Testis (tissue), 2 donors: ENCODE results near the gene ARHGEF10L.

Source experiments
- POLR2A ChIP-seq: fragments of 450-650 bp; IDR thresholded peaks from one replicate; pipeline ENCODE4 v1.6.1; 2017; ENCODE audit warnings: antibody characterized with exemption, mild to moderate bottlenecking, moderate library complexity
- TF ChIP-seq, protein P1 (sequence below), 3 experiments: fragments of 450-650 bp in 2 of 3; fragments of 200-600 bp in 1 of 3; sonication (generic) in 1 of 3; IDR thresholded peaks; one replicate each; pipeline ENCODE4 v1.5.1; 2016 to 2019; ENCODE audit warnings: antibody characterized with exemption in 3 of 3, mild to moderate bottlenecking in 2 of 3, moderate library complexity in 1 of 3

GRCh38 chr1:17566417-17566816 is 26.9 kb downstream of the ARHGEF10L start:
- TF ChIP-seq, protein P1, sequence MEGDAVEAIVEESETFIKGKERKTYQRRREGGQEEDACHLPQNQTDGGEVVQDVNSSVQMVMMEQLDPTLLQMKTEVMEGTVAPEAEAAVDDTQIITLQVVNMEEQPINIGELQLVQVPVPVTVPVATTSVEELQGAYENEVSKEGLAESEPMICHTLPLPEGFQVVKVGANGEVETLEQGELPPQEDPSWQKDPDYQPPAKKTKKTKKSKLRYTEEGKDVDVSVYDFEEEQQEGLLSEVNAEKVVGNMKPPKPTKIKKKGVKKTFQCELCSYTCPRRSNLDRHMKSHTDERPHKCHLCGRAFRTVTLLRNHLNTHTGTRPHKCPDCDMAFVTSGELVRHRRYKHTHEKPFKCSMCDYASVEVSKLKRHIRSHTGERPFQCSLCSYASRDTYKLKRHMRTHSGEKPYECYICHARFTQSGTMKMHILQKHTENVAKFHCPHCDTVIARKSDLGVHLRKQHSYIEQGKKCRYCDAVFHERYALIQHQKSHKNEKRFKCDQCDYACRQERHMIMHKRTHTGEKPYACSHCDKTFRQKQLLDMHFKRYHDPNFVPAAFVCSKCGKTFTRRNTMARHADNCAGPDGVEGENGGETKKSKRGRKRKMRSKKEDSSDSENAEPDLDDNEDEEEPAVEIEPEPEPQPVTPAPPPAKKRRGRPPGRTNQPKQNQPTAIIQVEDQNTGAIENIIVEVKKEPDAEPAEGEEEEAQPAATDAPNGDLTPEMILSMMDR (IDR thresholded peaks at IDR 0.05) = no peak
- TF ChIP-seq POLR2A = no peak
